ENCODE results near the gene TAF1.

GRCh38 chrX:71450433-71451106 is 84.4 kb downstream of the TAF1 start:
- TF ChIP-seq, protein P1, sequence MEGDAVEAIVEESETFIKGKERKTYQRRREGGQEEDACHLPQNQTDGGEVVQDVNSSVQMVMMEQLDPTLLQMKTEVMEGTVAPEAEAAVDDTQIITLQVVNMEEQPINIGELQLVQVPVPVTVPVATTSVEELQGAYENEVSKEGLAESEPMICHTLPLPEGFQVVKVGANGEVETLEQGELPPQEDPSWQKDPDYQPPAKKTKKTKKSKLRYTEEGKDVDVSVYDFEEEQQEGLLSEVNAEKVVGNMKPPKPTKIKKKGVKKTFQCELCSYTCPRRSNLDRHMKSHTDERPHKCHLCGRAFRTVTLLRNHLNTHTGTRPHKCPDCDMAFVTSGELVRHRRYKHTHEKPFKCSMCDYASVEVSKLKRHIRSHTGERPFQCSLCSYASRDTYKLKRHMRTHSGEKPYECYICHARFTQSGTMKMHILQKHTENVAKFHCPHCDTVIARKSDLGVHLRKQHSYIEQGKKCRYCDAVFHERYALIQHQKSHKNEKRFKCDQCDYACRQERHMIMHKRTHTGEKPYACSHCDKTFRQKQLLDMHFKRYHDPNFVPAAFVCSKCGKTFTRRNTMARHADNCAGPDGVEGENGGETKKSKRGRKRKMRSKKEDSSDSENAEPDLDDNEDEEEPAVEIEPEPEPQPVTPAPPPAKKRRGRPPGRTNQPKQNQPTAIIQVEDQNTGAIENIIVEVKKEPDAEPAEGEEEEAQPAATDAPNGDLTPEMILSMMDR (optimal IDR thresholded peaks at IDR 0.05 in 1 of 3, IDR thresholded peaks at IDR 0.05 in 1 of 3, conservative IDR thresholded peaks at IDR 0.05 in 1 of 3; ENCODE audit: extremely low read depth in 1 of 3, insufficient read depth in 2 of 3, low read length in 3 of 3), result no peak
- TF ChIP-seq EZH2 (IDR thresholded peaks at IDR 0.05; ENCODE audit: low read length), result no peak
